HFF-Myc (cell line): ENCODE results near the gene PPP1R1B.
A peak's percentile ranks its signal among the peaks of the same experiment; 100 is the strongest.

Source experiments
- DNase-seq: peaks from one replicate; pipeline ENCODE4 v3.0.0-alpha.2; 2011; ENCODE audit warnings: low read depth; ENCODE audit errors: extremely low read depth
- H3K4me3 ChIP-seq: replicated peaks from 2 replicates; pipeline ENCODE4 v1.5.1; 2011; ENCODE audit warnings: low read depth, mild to moderate bottlenecking, control low read depth, low read length
- CTCF ChIP-seq: IDR thresholded peaks from 2 replicates; pipeline ENCODE4 v1.5.1; 2012; ENCODE audit warnings: mild to moderate bottlenecking, low read depth, low read length, control low read depth; ENCODE audit errors: missing control alignments

The PPP1R1B gene

GRCh38 chr17:39664581-39665561 is 38.1 kb downstream of the PPP1R1B start, which contains the start of gene TCAP:
TSS of gene TCAP (plus strand) at chr17:39665349. CDS start at chr17:39665360, 11 bp downstream.
- H3K4me3 ChIP-seq = no peak within 1 kb of the TSS
- no peak for TF ChIP-seq CTCF
- no peak for DNase-seq

- no peak for TF ChIP-seq CTCF
- no peak overlapping the region for H3K4me3 ChIP-seq
- DNase-seq = no peak
Observed at GRCh38 chr17:39665642-39666224, 39.0 kb downstream of the PPP1R1B start.

GRCh38 chr17:39666231-39666600 is 39.5 kb downstream of the PPP1R1B start:
- DNase-seq = no peak
- TF ChIP-seq CTCF = no peak
- no peak overlapping the region for H3K4me3 ChIP-seq

- DNase-seq = no peak
- no peak for TF ChIP-seq CTCF
- H3K4me3 ChIP-seq = no peak overlapping the region
Observed at GRCh38 chr17:39666601-39667261, 40.0 kb downstream of the PPP1R1B start.

- TF ChIP-seq CTCF = no peak
- H3K4me3 ChIP-seq = no peak overlapping the region
- no peak for DNase-seq
Observed at GRCh38 chr17:39667262-39667944, 40.7 kb downstream of the PPP1R1B start.

GRCh38 chr17:39667945-39668924 is 41.5 kb downstream of the PPP1R1B start, which contains the start of gene PNMT:
TSS of gene PNMT (plus strand) at chr17:39668453. CDS start at chr17:39668476, 23 bp downstream.
- no peak for DNase-seq
- peak; percentile 71 for TF ChIP-seq CTCF
- peak within 1 kb of the TSS; percentile 24; the same call in 1 of the 2 replicates for H3K4me3 ChIP-seq
